Endothelial cell of umbilical vein (primary cell): ENCODE data around the gene ARHGAP18. TPM values are rescaled to one million over a fixed set of nuclear protein-coding genes. Genes with fewer than 3 reads are reported as not detected.

Experiments used
- BruUV-seq: library from RNA; stranded (reverse); fragments of 400-500 nt; replicated peaks from 2 replicates; lab custom pipeline; 2021; lab: Mats Ljungman, UMichigan
- CTCF ChIA-PET: fragments of 300-600, 350-600 bp; sonication (Branson Sonifier 250); formaldehyde crosslinking; loops from one replicate; lab custom pipeline; 2021; ENCODE audit warnings: antibody characterized with exemption, inconsistent platforms; lab: Charles Lee
- POLR2A ChIA-PET: fragments of 300-600, 350-600 bp; sonication (Branson Sonifier 250); formaldehyde crosslinking; loops from one replicate; lab custom pipeline; 2021; ENCODE audit warnings: antibody characterized with exemption, inconsistent platforms; lab: Charles Lee
- DNase-seq: peaks from one replicate; pipeline ENCODE4 v3.0.0-alpha.2; 2011; ENCODE audit warnings: low read depth, low spot score
- FAIRE-seq: peaks from 2 replicates; lab custom pipeline; 2011; peaks lifted over from hg19 to GRCh38; lab: Jason Lieb, UNC
- H2AFZ ChIP-seq: 2 replicates; pipeline ENCODE4 v1.6.0; 2012; ENCODE audit warnings: low read depth, low read length, control low read depth, inconsistent platforms
- H3K27ac ChIP-seq: 2 replicates; pipeline ENCODE4 v1.5.1; 2011; ENCODE audit warnings: low read depth, mild to moderate bottlenecking, control low read depth, low read length, moderate library complexity; ENCODE audit not compliant: insufficient read depth
- H3K27me3 ChIP-seq, 2 experiments: 2 replicates each; pipeline versions ENCODE4 v1.6.0 to v1.6.1; 2011; ENCODE audit warnings: low read length in 2 of 2, mixed read lengths in 1 of 2; ENCODE audit not compliant: control insufficient read depth in 2 of 2, insufficient read depth in 2 of 2
- H3K36me3 ChIP-seq, 2 experiments: 2 replicates in 1 of 2; 3 replicates in 1 of 2; pipeline ENCODE4 v1.5.1; 2011; ENCODE audit warnings: low read length in 2 of 2, mild to moderate bottlenecking in 1 of 2, moderate library complexity in 1 of 2; ENCODE audit not compliant: control insufficient read depth in 2 of 2, insufficient read depth in 2 of 2; ENCODE audit errors: extremely low read depth in 1 of 2
- H3K4me1 ChIP-seq: 3 replicates; pipeline ENCODE4 v1.5.1; 2011; ENCODE audit warnings: mild to moderate bottlenecking, low read length; ENCODE audit not compliant: control insufficient read depth, insufficient read depth; ENCODE audit errors: extremely low read depth
- H3K4me2 ChIP-seq: 2 replicates; pipeline ENCODE4 v1.6.1; 2011; ENCODE audit warnings: low read length, control low read depth, mixed read lengths; ENCODE audit not compliant: insufficient read depth
- H3K4me3 ChIP-seq, 3 experiments: fragments of 200-600 bp in 1 of 3; sonication (generic), shearing (Covaris generic) in 1 of 3; replicated peaks in 1 of 3; 2 replicates each; pipeline ENCODE4 v1.5.1; 2011 to 2016; ENCODE audit warnings: control low read depth in 3 of 3, low read length in 3 of 3, mild to moderate bottlenecking in 2 of 3, inconsistent platforms in 1 of 3, low read depth in 1 of 3, moderate library complexity in 1 of 3; ENCODE audit not compliant: insufficient read depth in 1 of 3
- H3K79me2 ChIP-seq: 2 replicates; pipeline ENCODE4 v1.6.0; 2012; ENCODE audit warnings: low read length, inconsistent platforms; ENCODE audit not compliant: control insufficient read depth, insufficient read depth
- H3K9ac ChIP-seq: replicated peaks from 2 replicates; pipeline ENCODE3; 2011; ENCODE audit warnings: low read length, control low read depth; ENCODE audit not compliant: insufficient read depth; ENCODE audit errors: extremely low read depth
- H3K9me1 ChIP-seq: replicated peaks from 3 replicates; pipeline ENCODE4 v1.6.0; 2011; ENCODE audit warnings: mild to moderate bottlenecking, low read length; ENCODE audit not compliant: control insufficient read depth, insufficient read depth; ENCODE audit errors: extremely low read depth
- H3K9me3 ChIP-seq: replicated peaks from 2 replicates; pipeline ENCODE4 v1.5.1; 2012; ENCODE audit warnings: low read length, inconsistent platforms; ENCODE audit not compliant: control insufficient read depth, insufficient read depth
- H4K20me1 ChIP-seq: replicated peaks from 2 replicates; pipeline ENCODE3; 2011; ENCODE audit warnings: mild to moderate bottlenecking, low read length; ENCODE audit not compliant: control insufficient read depth, insufficient read depth; ENCODE audit errors: extremely low read depth
- EZH2 ChIP-seq: IDR thresholded peaks from 2 replicates; pipeline ENCODE4 v1.6.1; 2012; ENCODE audit warnings: borderline replicate concordance, low read depth, mild to moderate bottlenecking, moderate library complexity, low read length, inconsistent platforms; ENCODE audit not compliant: severe bottlenecking
- FOS ChIP-seq: IDR thresholded peaks from 2 replicates; pipeline ENCODE4 v1.6.1; 2011; ENCODE audit warnings: mild to moderate bottlenecking, low read length, moderate library complexity, borderline replicate concordance; ENCODE audit not compliant: insufficient read depth
- GATA2 ChIP-seq: IDR thresholded peaks from 2 replicates; pipeline ENCODE4 v1.7.0; 2011; ENCODE audit warnings: low read depth, mild to moderate bottlenecking, moderate library complexity, mixed read lengths, low read length; ENCODE audit not compliant: insufficient read length, insufficient read depth
- JUN ChIP-seq: IDR thresholded peaks from 2 replicates; pipeline ENCODE4 v1.6.1; 2011; ENCODE audit warnings: borderline replicate concordance, low read depth; ENCODE audit not compliant: insufficient read length, insufficient read depth
- MYC ChIP-seq: IDR thresholded peaks from one replicate; pipeline ENCODE4 v1.6.1; 2011; ENCODE audit warnings: mild to moderate bottlenecking, low read depth, low read length
- POLR2A ChIP-seq: IDR thresholded peaks from 2 replicates; pipeline ENCODE4 v1.6.1; 2012; ENCODE audit warnings: low read depth, mild to moderate bottlenecking, control low read depth, low read length
- POLR2AphosphoS5 ChIP-seq: IDR thresholded peaks from 2 replicates; pipeline ENCODE4 v1.6.1; 2012; ENCODE audit warnings: low read depth, mild to moderate bottlenecking, control low read depth, low read length, moderate library complexity; ENCODE audit not compliant: insufficient read depth
- dilution Hi-C: fragments of 300-500 bp; cut with MboI; formaldehyde crosslinking; loops from one replicate; pipeline ENCODE4 v1.15.0; 2019; ENCODE audit warnings: low sequenced_read_pairs; ENCODE audit not compliant: extremely low pct_ligation_motif_present
- intact Hi-C: fragments of 100-400 bp; cut with micrococcal nuclease; formaldehyde crosslinking; loops from one replicate; pipeline ENCODE4 v1.10.0; 2022
- polyA plus RNA-seq, 4 experiments: library from polyadenylated mRNA; depleted of rRNA in 3 of 4; stranded (reverse) in 3 of 4; unstranded in 1 of 4; fragments of >200 nt; gene quantifications; 2 replicates each; pipeline versions ENCODE4 v1.2.1 to v1.2.3, GENCODE V29; 2011 to 2012; ENCODE audit warnings: missing spikeins in 1 of 4
- total RNA-seq: library from RNA; stranded (reverse); gene quantifications from 2 replicates; pipeline ENCODE4 v1.2.3, GENCODE V29; 2021
- TF ChIP-seq, protein P1 (sequence below), 2 donors: IDR thresholded peaks; 1 replicate in 1 of 2; 2 replicates in 1 of 2; pipeline ENCODE4 v1.5.1; 2011; ENCODE audit warnings: low read length in 2 of 2, mild to moderate bottlenecking in 2 of 2, moderate library complexity in 2 of 2, control low read depth in 1 of 2, inconsistent platforms in 1 of 2, low read depth in 1 of 2; ENCODE audit not compliant: insufficient read depth in 1 of 2; ENCODE audit errors: extremely low read depth in 1 of 2
- TF ChIP-seq, protein P2 (sequence below): IDR thresholded peaks from 2 replicates; pipeline ENCODE4 v1.6.1; 2011; ENCODE audit not compliant: insufficient read depth, insufficient read length

ARHGAP18 gene
- total and polyA plus RNA-seq, 2 donors (not counting 3 experiments of a cell fraction or from before 2014, with no cell fraction given), result 13.1 to 86.1 TPM

DNA sequence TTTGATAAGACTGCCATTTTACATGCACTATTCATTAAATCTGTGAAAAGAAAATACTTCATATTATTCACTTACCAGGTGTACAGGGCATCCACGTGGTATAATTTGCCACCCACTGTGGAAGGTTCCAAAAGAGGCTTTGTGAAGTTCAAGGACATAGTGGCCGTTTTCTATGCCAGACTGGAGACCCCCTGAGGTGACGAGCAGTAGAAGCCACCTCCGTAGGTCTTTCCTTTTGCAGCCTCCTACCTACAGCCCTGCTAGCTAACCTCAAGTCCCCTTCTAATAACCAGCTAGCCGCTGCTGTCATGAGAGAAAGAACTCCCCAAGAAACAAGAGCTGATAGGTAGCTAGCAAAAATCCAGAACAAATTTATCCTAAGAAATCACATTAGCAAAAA is 110.5 kb downstream of the ARHGAP18 start:
- Histone ChIP-seq H3K27me3 (no peaks in the 10 kb centered on the region), H3K4me3 (no peak overlapping the region), H3K36me3 (peaks cover 2 to 16% of the 10 kb centered on the region in 2 experiments), H3K4me2 (no peak overlapping the region), H3K27ac (no peak overlapping the region), H2AFZ (no peak overlapping the region), H3K79me2 (no peaks in the 10 kb centered on the region), H3K9ac (no peak overlapping the region), H3K9me3 (no peaks in the 10 kb centered on the region), H3K4me1 (peaks cover 5% of the 10 kb centered on the region), H3K9me1 (no peaks in the 10 kb centered on the region), H4K20me1 (no peaks in the 10 kb centered on the region)
- BruUV-seq, result no TSS peak
- intact Hi-C loops, result no loop called here
- CTCF ChIA-PET, result interaction anchor here (1.0 to 5.8 kb wide), 11 partner anchors 9 to 422 kb away, joined by 3 to 46 read pairs (median 3); no protein-coding TSS in a partner anchor
- no peak for DNase-seq
- no peak for TF ChIP-seq MYC
- TF ChIP-seq, protein P1, sequence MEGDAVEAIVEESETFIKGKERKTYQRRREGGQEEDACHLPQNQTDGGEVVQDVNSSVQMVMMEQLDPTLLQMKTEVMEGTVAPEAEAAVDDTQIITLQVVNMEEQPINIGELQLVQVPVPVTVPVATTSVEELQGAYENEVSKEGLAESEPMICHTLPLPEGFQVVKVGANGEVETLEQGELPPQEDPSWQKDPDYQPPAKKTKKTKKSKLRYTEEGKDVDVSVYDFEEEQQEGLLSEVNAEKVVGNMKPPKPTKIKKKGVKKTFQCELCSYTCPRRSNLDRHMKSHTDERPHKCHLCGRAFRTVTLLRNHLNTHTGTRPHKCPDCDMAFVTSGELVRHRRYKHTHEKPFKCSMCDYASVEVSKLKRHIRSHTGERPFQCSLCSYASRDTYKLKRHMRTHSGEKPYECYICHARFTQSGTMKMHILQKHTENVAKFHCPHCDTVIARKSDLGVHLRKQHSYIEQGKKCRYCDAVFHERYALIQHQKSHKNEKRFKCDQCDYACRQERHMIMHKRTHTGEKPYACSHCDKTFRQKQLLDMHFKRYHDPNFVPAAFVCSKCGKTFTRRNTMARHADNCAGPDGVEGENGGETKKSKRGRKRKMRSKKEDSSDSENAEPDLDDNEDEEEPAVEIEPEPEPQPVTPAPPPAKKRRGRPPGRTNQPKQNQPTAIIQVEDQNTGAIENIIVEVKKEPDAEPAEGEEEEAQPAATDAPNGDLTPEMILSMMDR (IDR thresholded peaks at IDR 0.05; ENCODE audit: extremely low read depth in 1 of 2, insufficient read depth in 1 of 2, low read depth in 1 of 2, low read length in 2 of 2), result no peak
- TF ChIP-seq EZH2, result no peak
- TF ChIP-seq FOS, result no peak
- TF ChIP-seq, protein P2, sequence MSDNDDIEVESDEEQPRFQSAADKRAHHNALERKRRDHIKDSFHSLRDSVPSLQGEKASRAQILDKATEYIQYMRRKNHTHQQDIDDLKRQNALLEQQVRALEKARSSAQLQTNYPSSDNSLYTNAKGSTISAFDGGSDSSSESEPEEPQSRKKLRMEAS, result no peak
- no peak for TF ChIP-seq POLR2AphosphoS5
- TF ChIP-seq GATA2, result no peak
- TF ChIP-seq POLR2A, result no peak
- no peak for TF ChIP-seq JUN
- FAIRE-seq, result no peak
- dilution Hi-C loops, result no loop called here
- POLR2A ChIA-PET, result no interaction called here
